HG03108 (cell line): ENCODE data around the gene DR1.
"Not testable (repeated sequence)": the region's sequence is repeated elsewhere in the genome, so short reads cannot be mapped to it uniquely, and the experiment has no call there.

Experiments
- ATAC-seq: cut with Tn5 transposase; IDR thresholded peaks from one replicate; pipeline ENCODE4 v1.9.1; 2021; ENCODE audit warnings: moderate library complexity; ENCODE audit not compliant: unreplicated experiment

The DR1 gene

DNA sequence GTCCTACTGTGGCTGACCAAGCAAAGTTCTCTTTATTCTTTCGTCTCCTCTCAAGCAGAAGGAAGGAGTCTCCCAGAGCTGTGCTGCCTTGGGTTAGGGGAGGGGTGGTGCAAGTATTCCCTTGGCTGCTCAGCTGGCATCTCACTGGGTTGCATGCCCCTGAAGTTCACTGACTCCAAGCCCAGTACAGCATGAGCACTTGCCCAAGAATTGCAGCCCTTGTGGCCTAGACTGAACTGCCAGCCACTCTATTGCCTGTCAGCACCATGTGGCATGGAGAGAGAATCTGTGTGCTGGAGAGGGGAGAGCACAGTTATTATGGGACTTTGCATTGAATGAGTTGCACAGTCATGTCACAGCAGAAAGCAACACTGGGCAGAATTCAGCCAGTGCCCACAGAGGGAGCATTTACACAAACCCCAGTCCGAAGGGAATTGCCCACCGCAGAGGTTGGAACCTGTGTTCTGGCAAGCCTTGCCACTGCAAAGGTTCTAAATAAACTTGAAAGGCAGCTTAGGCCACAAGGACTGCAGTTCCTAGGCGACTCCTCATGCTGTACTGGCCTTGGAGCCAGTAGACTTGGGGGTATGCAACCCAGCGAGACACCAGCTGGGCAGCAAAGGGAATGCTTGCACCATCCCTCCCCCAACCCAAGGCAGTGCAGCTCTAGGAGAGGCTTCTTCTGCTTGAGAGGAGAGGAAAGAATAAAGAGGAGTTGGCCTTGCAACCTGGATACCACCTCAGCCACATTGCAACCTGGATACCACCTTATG lies 28.8 kb downstream of the DR1 start:
- no peak for ATAC-seq

GRCh38 chr1:93384656-93385055 lies 38.9 kb downstream of the DR1 start:
- ATAC-seq = no peak

- ATAC-seq = not testable (repeated sequence)
These were observed 40.6 kb downstream of the DR1 start for GRCh38 chr1:93386268-93386667.

- no peak for ATAC-seq
These were observed 48.8 kb downstream of the DR1 start for GRCh38 chr1:93394514-93394913.

- no peak for ATAC-seq
These were observed 49.5 kb downstream of the DR1 start for GRCh38 chr1:93395195-93395594.

DNA sequence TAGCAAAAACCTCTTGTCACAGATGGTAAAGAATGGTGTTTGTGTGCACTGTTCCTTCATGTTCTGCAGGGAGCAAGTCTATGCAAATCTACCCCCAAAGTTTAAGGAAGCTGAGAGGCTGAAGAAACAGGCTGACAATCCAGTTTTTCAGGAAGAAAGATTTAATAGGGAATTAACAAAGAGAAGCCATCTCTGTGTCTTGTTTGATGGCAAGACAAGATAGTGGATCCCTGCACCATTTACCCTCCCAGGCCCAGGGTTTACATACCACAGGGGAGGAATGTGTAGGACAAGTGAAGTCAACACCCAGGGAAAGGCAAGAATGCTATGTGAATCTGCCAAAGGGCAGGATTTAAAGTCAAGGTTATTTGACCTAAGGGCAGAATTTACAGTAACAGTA lies 54.1 kb downstream of the DR1 start:
- ATAC-seq = no peak

DNA sequence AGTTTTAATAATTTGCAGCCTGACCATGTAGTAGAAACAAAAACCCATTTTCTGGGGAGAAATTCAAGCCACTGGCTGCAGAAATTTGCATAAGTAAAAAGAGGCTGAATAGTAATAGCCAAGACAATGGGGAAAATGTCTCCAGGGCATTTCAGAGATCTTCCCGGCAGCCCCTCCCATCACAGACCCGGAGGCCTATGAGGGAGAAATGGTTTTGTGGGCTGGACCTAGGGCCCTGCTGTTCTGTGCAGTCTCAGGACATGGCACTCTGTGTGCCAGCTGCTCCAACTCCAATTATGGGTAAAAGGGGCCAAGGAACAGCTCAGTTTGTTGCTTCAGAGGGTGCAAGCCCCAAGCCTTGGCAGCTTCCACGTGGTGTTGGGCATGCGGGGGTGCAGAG lies 62.5 kb downstream of the DR1 start:
- ATAC-seq = no peak

DNA sequence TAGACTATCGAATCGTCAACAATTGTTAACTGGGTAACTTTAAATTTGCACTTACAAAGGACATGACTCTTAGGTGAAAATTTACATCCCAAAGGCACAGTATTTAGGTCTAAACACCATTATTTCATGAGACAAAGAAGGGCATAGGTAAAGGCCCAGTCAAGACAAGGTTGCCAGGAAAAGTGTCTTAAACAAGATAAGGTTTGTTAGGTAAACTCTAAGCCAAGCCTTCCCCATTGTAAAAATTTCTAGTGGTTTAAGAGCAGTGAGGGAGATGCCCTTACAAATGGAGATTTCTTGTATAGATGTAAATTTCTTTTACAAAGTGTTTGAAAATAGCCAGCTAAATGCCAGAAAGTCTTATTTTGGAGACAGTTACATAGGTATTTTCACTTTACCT lies 65.3 kb downstream of the DR1 start:
- no peak for ATAC-seq

GRCh38 chr1:93414749-93415148 lies 69.0 kb downstream of the DR1 start:
- ATAC-seq = no peak

DNA sequence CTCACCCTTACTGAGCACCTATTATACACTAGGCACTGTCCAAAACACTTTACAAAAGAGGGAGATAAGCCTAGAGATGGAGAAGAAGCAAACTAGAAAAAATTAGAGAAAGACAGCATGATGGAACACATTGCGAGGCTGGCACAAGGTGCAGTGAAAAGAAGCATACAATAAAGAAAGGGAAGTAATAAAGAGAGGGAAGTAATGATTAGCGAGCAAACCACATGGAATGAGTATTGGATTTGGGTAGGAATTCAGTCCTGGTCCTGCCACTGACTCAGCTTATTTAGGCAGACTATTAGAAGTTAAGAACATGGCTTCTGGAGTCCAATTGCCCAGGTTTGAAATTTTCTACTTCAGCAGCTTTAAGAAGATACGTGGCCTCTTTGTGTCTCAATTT lies 69.6 kb downstream of the DR1 start:
- no peak for ATAC-seq

GRCh38 chr1:93416183-93416582 lies 70.5 kb downstream of the DR1 start:
- no peak for ATAC-seq
